GM23248 (cell line): ENCODE measurements around the gene SKP1.

Experiments used
- EZH2 ChIP-seq: fragments of 200-600 bp; sonication (generic); IDR thresholded peaks from 2 replicates; pipeline ENCODE4 v1.6.1; 2018; ENCODE audit warnings: antibody characterized with exemption, mild to moderate bottlenecking; ENCODE audit not compliant: insufficient read depth, poor library complexity, severe bottlenecking
- EZH2phosphoT487 ChIP-seq: fragments of 200-600 bp; sonication (generic); IDR thresholded peaks from 2 replicates; pipeline ENCODE4 v1.6.1; 2018; ENCODE audit warnings: antibody characterized with exemption, moderate library complexity, mild to moderate bottlenecking, low read depth; ENCODE audit not compliant: insufficient read depth

GRCh38 chr5:134206627-134207160, 29.9 kb upstream of the SKP1 start:
- no peak for TF ChIP-seq EZH2phosphoT487
- no peak for TF ChIP-seq EZH2
